Measurements from ENCODE around the gene CES2.

- TF ChIP-seq, protein P1, sequence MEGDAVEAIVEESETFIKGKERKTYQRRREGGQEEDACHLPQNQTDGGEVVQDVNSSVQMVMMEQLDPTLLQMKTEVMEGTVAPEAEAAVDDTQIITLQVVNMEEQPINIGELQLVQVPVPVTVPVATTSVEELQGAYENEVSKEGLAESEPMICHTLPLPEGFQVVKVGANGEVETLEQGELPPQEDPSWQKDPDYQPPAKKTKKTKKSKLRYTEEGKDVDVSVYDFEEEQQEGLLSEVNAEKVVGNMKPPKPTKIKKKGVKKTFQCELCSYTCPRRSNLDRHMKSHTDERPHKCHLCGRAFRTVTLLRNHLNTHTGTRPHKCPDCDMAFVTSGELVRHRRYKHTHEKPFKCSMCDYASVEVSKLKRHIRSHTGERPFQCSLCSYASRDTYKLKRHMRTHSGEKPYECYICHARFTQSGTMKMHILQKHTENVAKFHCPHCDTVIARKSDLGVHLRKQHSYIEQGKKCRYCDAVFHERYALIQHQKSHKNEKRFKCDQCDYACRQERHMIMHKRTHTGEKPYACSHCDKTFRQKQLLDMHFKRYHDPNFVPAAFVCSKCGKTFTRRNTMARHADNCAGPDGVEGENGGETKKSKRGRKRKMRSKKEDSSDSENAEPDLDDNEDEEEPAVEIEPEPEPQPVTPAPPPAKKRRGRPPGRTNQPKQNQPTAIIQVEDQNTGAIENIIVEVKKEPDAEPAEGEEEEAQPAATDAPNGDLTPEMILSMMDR (IDR thresholded peaks at IDR 0.05) = no peak
- no peak for TF ChIP-seq POLR2A (IDR thresholded peaks at IDR 0.05)
Measured at GRCh38 chr16:66986559-66986958, 51.2 kb downstream of the CES2 start.
